Measurements from ENCODE around the gene SH3GL1. TPM values are rescaled to one million over a fixed set of nuclear protein-coding genes. Genes with fewer than 3 reads are reported as not detected.

SH3GL1 gene, protein sequence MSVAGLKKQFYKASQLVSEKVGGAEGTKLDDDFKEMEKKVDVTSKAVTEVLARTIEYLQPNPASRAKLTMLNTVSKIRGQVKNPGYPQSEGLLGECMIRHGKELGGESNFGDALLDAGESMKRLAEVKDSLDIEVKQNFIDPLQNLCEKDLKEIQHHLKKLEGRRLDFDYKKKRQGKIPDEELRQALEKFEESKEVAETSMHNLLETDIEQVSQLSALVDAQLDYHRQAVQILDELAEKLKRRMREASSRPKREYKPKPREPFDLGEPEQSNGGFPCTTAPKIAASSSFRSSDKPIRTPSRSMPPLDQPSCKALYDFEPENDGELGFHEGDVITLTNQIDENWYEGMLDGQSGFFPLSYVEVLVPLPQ
- total RNA-seq (10 to 100 TPM; 13.1 to 33.4 (median 17.6) TPM), polyA plus RNA-seq (10 to 100 TPM; 20.1 to 41.8 TPM)
- long read RNA-seq, donor 1, transcript SH3GL1-201 (10 exons, 2,516 nt): major isoform, 22 of 42 reads
- long read RNA-seq, donor 1, partial matches to known transcripts: 2 of 42 reads
- long read RNA-seq, donor 1, other reads (novel, unspliced or antisense): 18 of 42 reads
- long read RNA-seq, donor 2, transcript SH3GL1-201 (10 exons, 2,516 nt): major isoform, 20 of 32 reads
- long read RNA-seq, donor 2, partial matches to known transcripts: 12 of 32 reads
- long read RNA-seq, donor 2, other reads (novel, unspliced or antisense): 0 of 32 reads
- long read RNA-seq, donor 3, transcript SH3GL1-201 (10 exons, 2,516 nt): major isoform, 15 of 22 reads
- long read RNA-seq, donor 3, partial matches to known transcripts: 6 of 22 reads
- long read RNA-seq, donor 3, other reads (novel, unspliced or antisense): 1 of 22 reads

- intact Hi-C loops (cut with DNase I): loop anchor here in 6 of 10 donors (1.0 to 5.0 kb wide), 11 partner anchors 26 to 154 kb away; partner anchors contain the start of genes MPND (in 5 of the 6), YJU2 (in 3 of the 6) and UBXN6 (in 2 of the 6)
- peaks cover 0 to 32% (median 0%) of the 10 kb centered on the region in 9 donors for H3K36me3 ChIP-seq
- peak; percentile 55 to 82 (median 68) for ATAC-seq
- H3K27me3 ChIP-seq: no peaks in the 10 kb centered on the region
- H3K4me3 ChIP-seq: peak within 1 kb of the TSS; percentile 57 to 99 (median 96)
- peak within 1 kb of the TSS; percentile 88 to 99 (median 96) for H3K27ac ChIP-seq
- peak; percentile 91 for DNase-seq
- H3K9me3 ChIP-seq: no peaks in the 10 kb centered on the region
- TF ChIP-seq, protein P1, sequence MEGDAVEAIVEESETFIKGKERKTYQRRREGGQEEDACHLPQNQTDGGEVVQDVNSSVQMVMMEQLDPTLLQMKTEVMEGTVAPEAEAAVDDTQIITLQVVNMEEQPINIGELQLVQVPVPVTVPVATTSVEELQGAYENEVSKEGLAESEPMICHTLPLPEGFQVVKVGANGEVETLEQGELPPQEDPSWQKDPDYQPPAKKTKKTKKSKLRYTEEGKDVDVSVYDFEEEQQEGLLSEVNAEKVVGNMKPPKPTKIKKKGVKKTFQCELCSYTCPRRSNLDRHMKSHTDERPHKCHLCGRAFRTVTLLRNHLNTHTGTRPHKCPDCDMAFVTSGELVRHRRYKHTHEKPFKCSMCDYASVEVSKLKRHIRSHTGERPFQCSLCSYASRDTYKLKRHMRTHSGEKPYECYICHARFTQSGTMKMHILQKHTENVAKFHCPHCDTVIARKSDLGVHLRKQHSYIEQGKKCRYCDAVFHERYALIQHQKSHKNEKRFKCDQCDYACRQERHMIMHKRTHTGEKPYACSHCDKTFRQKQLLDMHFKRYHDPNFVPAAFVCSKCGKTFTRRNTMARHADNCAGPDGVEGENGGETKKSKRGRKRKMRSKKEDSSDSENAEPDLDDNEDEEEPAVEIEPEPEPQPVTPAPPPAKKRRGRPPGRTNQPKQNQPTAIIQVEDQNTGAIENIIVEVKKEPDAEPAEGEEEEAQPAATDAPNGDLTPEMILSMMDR (IDR thresholded peaks at IDR 0.05): peak; percentile 86 to 98 (median 94)
- peaks cover 19 to 68% (median 55%) of the 10 kb centered on the region in 9 donors for H3K4me1 ChIP-seq
- 1% methylated on average over 71 to 90 of the region's 90 CpGs for WGBS, 2 donors
Observed at GRCh38 chr19:4400135-4400936, at the start of gene SH3GL1. Gene SH3GL1, minus strand, starts transcription at chr19:4400547. Its CDS starts 179 bp downstream, at chr19:4400368.

- H3K36me3 ChIP-seq: peaks cover 5 to 100% (median 73%) of the 10 kb centered on the region in 9 donors
- no peak for ATAC-seq
- WGBS, 2 donors: 90 to 92% methylated on average over 9 of the region's 9 CpGs
Observed at GRCh38 chr19:4449639-4450028, 49.3 kb upstream of the SH3GL1 start.

DNA sequence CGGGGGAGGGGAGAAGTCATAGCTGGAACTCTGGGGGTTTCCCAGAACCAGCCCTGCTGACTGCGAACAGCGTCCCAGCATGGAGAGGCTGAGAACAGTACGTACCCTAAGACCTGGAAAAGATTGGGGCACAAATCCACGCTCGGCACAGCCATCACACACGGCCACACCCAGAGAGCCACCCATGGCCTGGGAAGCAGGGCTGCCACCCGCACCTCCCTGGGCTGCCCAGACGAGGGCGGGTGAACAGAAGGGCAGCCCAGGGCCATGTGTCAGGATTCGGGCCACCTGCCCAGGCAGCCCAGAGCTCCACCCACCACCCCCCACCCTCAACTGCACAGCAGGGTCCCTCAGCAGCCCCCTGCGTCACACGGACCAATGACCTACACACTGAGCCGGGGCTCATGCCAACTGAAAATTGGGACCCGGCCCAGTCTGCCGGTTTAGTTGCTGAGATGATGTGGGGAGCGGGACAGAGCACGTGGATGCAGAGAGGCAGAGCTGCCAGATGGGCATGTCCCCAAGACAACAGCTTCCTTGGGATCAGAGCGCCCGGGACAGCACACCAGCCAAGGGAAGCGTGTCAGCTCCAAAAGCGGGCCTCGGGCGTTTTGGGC, 48.8 kb upstream of the SH3GL1 start:
- peaks cover 0 to 22% (median 6%) of the 10 kb centered on the region in 9 donors for H3K4me1 ChIP-seq
- no peaks in the 10 kb centered on the region for H3K27me3 ChIP-seq
- H3K36me3 ChIP-seq: peaks cover 5 to 100% (median 73%) of the 10 kb centered on the region in 9 donors
- 55 to 60% methylated on average over 24 of the region's 24 CpGs for WGBS, 2 donors
- H3K27ac ChIP-seq: peak overlapping the region in 8 of 10 donors; percentile 9 to 63 (median 56)
- H3K4me3 ChIP-seq: no peak overlapping the region
- TF ChIP-seq, protein P1 (IDR thresholded peaks at IDR 0.05): peak in 5 of 9 donors; percentile 15 to 40 (median 39)
- ATAC-seq (peak; percentile 63 to 94 (median 88)), DNase-seq (peak; percentile 80 to 81)
- intact Hi-C loops (cut with DNase I): no loop called here
- H3K9me3 ChIP-seq: no peaks in the 10 kb centered on the region

More at GRCh38 chr19:4449639-4450028, 49.3 kb upstream of the SH3GL1 start:
- TF ChIP-seq, protein P1 (IDR thresholded peaks at IDR 0.05): no peak
- no peak for DNase-seq
- intact Hi-C loops (cut with DNase I): no loop called here
- Histone ChIP-seq H3K9me3 (no peaks in the 10 kb centered on the region), H3K4me1 (peaks cover under 1 to 23% (median 6%) of the 10 kb centered on the region in 9 donors), H3K27me3 (no peaks in the 10 kb centered on the region), H3K27ac (peak overlapping the region in 3 of 10 donors; percentile 56 to 63 (median 56)), H3K4me3 (no peak overlapping the region)

All from heart right ventricle (tissue), 16 donors.